HG02852 (cell line): ENCODE results near the gene IGF1.
"Not testable (repeated sequence)": the region's sequence is repeated elsewhere in the genome, so short reads cannot be mapped to it uniquely, and the experiment has no call there.

Experiments used
- ATAC-seq: cut with Tn5 transposase; IDR thresholded peaks from one replicate; pipeline ENCODE4 v1.9.1; 2021; ENCODE audit warnings: mild to moderate bottlenecking, moderate library complexity; ENCODE audit not compliant: unreplicated experiment

IGF1 gene

GRCh38 chr12:102396276-102396675, 84.1 kb downstream of the IGF1 start:
- no peak for ATAC-seq

DNA sequence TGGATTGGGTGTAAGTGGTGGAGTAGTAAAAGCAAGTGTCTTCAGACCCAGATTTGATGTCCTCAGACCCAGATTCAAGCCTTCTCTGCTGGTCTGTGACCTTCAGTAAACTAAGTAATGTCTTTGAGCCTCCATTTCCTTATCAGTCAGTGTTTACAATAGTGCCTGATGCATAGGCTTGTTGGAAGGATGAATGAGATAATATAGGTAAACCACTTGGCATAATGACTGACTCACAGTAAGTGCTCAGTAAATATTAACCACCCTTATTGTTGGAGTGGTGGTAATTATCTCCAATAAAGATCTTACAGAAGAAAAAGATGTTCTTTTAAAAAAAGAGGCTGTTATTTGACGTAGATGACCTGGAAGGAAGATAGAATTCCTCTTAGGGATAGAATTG, 86.2 kb downstream of the IGF1 start:
- ATAC-seq = no peak

GRCh38 chr12:102390068-102390467, 90.3 kb downstream of the IGF1 start:
- no peak for ATAC-seq

- no peak for ATAC-seq
These were observed 91.9 kb downstream of the IGF1 start for GRCh38 chr12:102388469-102388868.

GRCh38 chr12:102385343-102385742, 95.0 kb downstream of the IGF1 start:
- no peak for ATAC-seq

- ATAC-seq = no peak
These were observed 100.8 kb downstream of the IGF1 start for GRCh38 chr12:102379346-102380162.

DNA sequence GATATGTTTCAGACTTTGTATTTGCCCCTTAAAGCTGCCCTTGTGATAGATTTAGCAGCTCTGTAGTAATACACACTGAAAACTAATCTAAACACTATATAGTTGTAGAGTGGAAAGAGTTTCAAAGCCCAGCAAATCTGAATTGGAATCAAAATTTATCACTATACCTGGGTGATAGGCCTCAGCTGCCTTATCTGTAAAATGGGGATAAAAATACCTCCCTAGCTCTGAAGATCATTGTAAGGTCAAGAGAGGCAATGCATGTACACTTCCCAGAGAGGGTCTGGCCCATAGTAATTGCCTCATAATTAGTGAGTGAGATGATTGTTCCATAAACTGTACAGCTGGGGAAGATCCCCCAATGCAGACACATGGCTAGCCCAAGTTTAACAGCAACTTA, 103.6 kb downstream of the IGF1 start:
- ATAC-seq = no peak

GRCh38 chr12:102376181-102376747, 104.1 kb downstream of the IGF1 start:
- ATAC-seq = no peak

- ATAC-seq = no peak
These were observed 106.2 kb downstream of the IGF1 start for GRCh38 chr12:102374190-102374589.

DNA sequence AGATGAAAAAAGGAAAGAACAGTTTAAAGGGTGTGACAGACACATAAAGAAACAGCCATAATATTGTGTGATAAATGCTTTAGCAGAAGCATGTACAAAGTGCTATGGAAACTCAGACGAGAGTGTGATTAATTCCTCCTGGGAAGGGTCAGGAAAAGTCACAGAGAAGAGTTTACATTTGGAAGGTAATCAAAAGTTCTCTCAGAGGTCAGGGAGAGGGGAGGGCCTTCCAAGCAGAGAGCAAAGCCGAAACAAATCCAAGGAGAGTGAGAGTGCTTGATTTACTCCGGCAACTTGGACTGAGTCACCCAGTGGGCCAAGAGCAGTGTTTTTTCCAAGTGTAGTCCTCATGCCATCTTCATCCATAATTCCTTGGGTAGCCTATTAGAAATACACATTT, 108.3 kb downstream of the IGF1 start:
- ATAC-seq = no peak

GRCh38 chr12:102371165-102371564, 109.2 kb downstream of the IGF1 start:
- no peak for ATAC-seq

GRCh38 chr12:102369876-102370275, 110.5 kb downstream of the IGF1 start:
- no peak for ATAC-seq

DNA sequence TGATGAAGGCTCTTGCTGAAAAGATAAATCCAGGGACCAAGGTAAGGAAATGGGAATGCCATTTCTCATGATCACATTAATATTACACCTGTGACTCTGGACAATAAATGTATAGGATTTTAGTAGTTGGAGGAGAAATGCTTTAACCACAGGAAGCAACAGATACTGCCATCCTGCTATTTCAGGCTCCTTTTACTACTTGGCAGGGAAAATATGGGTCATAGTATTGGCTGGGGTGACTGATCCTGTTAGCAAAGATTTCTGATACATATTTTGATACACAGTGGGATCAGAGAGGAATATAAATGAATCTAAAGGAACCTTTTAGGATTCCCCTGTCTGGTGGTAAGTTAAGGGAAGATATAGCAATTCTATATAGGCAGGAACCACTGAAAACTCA, 115.0 kb downstream of the IGF1 start:
- no peak for ATAC-seq

- ATAC-seq = no peak
These were observed 115.7 kb downstream of the IGF1 start for GRCh38 chr12:102364709-102365108.

DNA sequence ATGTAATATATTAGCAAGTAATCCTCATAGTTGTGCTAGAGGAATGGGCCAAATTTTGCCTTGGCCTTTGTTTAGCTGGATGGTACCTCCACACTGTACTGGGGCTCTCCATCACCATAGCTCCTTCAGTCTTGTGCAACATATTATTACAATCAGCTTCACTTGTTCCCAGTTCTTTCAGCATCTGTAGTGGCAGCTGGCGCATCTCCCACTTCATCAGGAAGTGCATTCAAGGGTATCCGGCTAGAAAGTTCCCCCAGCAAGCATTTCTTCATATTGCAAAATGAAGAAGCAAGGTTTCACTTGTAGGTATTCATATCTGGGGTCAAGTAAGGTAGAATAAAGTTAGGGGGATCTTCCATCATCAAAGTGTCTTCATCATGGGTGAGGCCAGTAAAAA, 123.7 kb downstream of the IGF1 start:
- ATAC-seq = no peak

- not testable (repeated sequence) for ATAC-seq
These were observed 126.1 kb downstream of the IGF1 start for GRCh38 chr12:102354281-102354680.

DNA sequence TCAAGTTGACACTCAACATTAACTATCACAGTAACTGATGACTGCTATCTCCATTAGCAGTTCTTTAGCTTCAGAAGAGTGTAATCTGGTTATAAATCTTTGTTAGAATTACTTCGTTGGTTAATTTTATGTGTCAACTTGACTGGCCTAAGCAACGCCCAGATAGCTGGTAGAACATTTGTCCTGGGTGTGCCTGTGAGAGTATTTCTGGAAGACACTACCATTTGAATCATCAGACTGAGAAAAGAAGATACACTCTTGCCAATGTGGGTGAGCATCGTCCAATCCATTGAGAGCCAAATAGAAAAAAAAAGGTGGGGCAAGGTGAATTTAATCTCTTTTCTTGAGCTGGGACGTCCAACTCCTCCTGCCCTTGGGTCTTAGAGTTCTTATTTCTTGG, 129.0 kb downstream of the IGF1 start:
- no peak for ATAC-seq

DNA sequence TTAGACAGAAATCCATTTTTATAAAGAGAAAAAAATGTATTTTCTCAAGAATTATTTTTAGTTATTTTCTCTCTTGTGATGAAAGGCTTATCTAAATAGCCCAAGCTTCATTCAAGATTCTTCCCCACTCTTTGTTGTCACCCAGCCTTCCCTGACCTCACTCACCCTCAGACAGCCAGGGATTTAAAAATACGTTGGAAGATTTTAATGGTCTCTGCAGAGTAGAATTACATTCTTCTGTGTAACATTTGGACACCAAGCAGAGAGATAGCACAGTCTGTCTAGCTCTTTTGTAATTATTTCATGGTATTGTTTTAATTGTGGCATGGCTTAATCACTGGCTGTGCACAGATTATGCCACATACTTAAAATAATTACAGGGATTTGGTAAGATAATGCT, 130.3 kb downstream of the IGF1 start:
- no peak for ATAC-seq

DNA sequence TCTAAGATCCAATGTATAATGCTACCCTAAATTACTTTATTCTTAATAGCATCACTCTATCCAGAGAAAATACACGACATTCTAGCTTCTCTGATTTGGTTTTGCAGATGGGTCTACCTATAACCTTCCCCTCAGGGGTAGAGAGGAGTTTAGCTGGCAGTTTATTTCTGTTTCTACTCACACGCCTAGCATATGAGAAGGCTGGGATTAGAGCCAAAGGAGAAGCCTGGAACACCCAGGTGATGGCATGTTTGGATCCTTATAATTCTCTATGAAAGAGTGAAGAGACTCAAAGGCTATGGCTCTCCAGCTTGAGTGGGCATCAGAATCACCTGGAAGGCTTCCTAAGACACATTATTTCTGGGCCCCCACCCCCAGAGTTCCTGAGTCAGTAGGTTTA, 131.3 kb downstream of the IGF1 start:
- ATAC-seq = no peak

DNA sequence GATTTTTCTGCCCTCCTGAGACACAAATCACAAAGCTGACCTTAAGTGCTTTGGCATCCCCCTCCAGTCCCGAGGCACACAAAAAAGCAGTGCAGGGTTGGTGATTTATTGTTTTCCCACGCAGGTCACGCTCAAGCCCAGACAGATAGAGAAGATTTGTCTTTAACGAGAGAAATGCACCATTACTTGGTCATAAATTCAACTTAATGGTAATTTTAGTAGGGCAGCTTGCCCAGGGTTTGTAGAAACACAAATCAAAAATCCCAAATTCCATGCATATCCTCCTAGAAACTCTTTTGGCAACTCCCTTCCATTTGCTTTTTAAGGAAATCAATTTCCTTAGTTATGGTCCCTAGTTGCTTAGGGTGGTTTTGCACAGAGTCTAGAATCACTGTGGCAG, 132.6 kb downstream of the IGF1 start:
- no peak for ATAC-seq
